Fibroblast of skin of left biceps (primary cell): Measurements from ENCODE around the gene EVI2A.
"Not testable (repeated sequence)": the region's sequence is repeated elsewhere in the genome, so short reads cannot be mapped to it uniquely, and the experiment has no call there.

Source experiments
- DNase-seq, 2 experiments: peaks; one replicate each; pipeline ENCODE4 v3.0.0-alpha.2; 2013; ENCODE audit warnings: low read depth in 2 of 2

Gene EVI2A

GRCh38 chr17:31312223-31312622, 9.2 kb downstream of the EVI2A start:
- DNase-seq = not testable (repeated sequence)

GRCh38 chr17:31311526-31311925, 9.9 kb downstream of the EVI2A start:
- DNase-seq = no peak

GRCh38 chr17:31310886-31311285, 10.5 kb downstream of the EVI2A start:
- DNase-seq = no peak

DNA sequence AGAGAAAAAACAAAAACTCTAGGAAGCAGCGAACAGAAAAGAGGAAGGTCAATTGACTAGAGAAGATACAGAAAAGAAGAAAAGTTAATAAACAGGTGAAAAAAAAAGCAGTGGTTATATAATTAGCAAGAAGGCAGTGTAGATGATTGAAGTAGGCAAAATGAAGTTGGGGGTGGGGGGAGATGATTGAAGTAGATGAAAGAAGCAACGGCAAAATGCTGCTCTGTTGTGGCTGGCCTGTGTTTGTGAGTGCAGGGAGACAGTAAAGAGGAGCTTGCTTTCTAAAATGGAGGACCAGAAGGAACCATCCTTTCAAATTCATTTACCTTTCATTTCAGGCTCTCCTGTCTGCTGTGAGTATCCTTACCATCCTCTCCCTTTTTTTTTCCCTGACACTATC, 11.2 kb downstream of the EVI2A start:
- no peak for DNase-seq

DNA sequence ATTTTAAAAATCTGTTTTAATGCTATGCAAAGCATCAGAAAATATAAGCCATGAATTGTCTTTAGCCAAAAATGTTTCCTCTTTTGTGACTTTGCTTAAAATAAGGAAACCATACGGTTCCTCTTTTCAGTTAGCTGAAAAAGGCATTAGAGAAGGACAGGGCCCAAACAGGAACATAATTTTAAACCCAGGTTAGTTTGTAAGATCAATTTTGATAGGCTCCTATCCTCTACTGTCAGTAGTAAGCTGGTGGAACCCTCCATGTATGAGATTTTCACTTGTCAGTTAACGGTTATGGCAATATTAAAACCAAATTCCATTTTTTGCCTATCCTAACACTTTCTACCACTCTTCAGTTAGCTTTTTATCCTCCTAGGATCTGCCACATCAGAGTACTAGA, 11.9 kb downstream of the EVI2A start:
- no peak for DNase-seq

- no peak for DNase-seq
Measured at GRCh38 chr17:31308372-31309334, 12.8 kb downstream of the EVI2A start.

DNA sequence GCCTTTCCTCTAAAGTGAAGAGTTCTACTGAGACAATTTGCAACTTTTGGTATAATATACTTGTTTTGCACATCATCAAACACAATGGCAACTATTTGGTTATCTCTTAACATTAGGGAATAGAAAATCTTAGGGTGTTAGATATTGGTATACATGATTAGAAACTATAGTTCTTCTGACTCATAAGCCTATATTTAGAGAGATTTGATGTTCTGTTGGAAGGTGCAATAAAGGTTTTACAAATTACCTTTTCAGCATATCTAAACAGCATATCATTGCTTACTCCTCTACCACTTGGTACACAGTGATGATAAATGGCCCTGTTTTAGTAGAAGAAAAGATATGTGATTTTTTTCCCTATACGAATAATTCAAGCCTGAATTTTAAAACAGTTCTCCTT, 13.8 kb downstream of the EVI2A start:
- no peak for DNase-seq

DNA sequence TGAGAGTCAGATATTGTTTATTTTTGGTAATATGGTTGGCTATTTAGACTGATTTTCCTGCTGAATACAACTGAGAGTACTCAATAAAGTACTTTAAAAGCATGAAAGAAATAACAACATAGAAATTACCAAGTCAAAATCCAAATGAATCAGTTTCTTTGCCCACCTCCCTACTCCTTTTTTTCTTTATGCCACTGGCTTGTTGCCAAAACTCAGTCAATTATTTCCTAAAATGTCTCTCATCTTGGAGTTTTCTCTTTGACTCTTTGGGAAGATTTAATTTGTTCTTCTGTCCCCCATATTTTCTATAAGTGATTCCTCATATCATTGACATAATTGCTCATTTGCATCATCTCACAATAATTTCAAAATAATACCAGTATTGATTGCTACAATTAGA, 21.8 kb downstream of the EVI2A start:
- DNase-seq = no peak

GRCh38 chr17:31297090-31297489, 24.3 kb downstream of the EVI2A start, which contains the start of gene OMG:
Gene OMG (minus strand): TSS chr17:31297239. CDS start chr17:31296331, 908 bp downstream.
- DNase-seq = no peak

DNA sequence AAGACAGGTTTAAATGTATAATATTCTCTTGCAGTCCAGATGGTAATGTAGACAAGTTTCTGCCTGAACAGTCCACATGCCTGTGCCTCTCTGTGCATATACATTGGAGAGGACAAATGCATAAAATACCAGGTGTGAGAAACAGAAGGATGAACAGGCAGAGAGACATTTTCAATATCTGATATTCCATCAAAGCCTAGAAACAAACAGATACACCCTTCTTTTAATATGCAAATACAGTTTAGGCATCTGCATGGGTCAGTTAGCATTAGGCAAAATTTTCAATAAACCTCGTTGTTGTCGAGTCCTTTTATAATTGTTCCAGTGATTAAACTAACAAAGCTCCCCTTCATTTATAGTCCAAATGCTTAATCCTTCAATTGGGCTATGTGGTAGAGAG, 25.3 kb downstream of the EVI2A start:
- DNase-seq = no peak

DNA sequence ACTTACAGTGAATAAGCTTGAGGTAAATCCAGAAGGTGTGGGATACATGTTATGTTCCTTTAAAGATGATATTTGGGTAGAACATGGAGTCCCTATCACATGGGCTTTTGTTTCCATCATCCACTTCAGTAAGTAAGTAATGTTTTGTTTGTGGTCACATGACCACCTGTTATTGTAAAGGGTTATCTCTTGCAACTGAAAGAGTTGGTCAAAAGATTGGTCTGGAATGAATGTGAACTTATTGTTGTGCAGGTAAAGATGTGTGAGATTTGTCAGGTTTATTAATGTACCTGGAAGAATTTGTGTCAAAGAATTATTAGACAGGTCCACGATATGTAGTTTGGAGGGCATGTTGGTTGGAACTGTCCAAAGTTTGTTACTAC, 25.9 kb downstream of the EVI2A start:
- no peak for DNase-seq

DNA sequence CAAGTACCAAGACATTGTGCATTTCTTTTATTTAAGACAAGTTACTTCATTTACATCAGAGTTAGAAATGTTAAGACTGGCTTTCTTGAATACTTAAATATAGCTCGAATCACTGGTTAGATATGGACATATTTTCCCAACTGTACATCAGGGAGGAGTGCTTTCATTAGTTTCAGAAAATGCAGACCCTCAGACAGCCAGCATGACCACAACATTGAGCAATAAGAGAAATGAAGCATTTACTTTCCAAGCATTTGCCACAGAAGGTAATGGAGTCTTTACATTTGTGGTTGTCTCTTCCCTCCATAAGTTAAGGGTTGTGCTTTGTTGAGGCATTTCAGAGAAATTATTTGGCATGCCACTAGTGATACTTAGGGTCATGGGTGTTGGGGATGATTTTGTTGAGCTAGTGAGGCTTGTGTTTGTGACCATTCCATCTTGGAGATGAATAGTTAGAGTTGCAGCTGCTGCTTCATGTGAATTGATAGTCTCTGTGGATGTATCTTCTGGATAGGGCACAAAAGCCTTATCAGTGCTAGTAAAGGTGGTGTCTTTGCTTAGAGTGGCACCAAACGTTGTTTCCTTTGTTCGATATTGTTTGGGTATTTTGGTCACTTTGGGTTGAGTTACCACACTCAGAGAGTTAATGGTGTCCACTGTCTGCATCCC, 26.5 kb downstream of the EVI2A start:
- DNase-seq = peak; percentile 60 to 64

DNA sequence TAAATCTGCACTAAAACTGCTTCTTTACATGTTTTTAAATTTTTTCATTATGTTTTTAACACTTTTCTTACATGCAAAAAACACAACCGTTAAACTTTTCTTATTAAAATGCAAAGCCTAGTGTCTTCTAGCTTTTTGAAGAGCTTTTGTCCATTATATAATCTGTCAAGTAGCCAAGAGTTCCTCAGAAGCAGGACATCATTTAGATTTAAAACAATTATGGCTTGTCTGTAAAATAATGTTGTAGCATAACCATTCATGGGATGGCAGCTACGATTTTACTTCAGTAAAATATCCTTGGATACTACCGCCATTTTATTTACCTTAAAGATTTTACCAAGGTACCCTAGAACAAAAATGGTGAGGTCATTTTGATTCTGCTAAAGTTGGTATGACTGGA, 27.2 kb downstream of the EVI2A start:
- no peak for DNase-seq

GRCh38 chr17:31293581-31293980, 27.8 kb downstream of the EVI2A start:
- DNase-seq = no peak

DNA sequence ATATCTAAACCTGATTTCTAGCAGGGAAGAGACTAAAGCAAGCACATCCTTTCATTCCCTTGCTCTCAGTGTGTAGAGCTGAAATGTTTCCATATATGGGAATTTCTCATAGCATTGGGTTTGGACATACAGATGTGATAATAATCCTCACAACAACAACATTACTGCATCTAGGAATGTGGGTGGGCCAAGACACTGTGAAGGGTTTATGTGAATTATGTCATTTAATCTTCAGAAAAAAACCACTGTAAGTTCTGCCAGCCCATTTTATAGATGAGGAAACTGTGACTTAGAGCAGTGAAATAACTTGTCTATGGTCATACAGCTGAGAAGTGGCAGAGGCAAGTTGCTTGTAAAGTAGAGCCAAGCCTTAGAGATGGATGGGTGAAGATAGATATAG, 29.6 kb downstream of the EVI2A start:
- DNase-seq = peak; percentile 29 to 36

DNA sequence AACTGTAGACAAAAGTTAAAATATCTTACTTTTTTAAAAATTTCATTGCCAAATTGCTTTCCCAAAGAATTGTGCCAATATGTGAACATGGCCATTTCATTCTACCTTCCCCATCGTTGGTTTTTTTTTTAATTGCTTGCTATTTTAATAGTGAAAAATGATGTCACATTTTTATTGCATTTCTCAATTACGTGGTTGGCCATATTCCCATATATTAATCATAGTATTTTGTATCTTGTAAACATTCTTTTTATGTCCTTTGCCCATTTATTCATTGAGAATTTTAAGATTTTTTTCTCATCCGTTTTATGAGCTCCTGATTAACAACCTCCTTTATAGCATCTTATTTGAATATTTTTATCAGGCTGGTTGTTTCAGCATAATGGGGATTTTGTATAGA, 31.6 kb downstream of the EVI2A start:
- no peak for DNase-seq

GRCh38 chr17:31287932-31288331, 33.5 kb downstream of the EVI2A start:
- not testable (repeated sequence) for DNase-seq

DNA sequence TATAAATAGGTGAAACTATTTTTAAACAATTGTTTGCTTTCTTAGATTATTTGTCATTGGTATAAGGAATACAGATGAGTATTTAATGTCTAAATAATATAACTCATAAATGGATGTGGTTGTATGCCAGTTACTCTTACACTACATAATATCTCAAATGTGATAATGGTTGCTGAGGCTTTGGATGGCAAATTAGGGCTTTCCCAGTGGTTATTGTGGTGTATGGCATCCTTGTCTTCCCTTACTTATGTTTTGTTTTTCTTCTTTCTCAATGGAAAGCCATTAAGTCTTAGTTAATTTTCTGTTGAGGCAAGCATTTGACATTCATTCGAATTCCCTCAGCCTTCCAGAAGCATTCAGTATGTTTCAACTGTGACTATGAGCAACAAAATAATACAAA, 34.8 kb downstream of the EVI2A start:
- DNase-seq = no peak

- DNase-seq = no peak
Measured at GRCh38 chr17:31283841-31284240, 37.6 kb downstream of the EVI2A start.

DNA sequence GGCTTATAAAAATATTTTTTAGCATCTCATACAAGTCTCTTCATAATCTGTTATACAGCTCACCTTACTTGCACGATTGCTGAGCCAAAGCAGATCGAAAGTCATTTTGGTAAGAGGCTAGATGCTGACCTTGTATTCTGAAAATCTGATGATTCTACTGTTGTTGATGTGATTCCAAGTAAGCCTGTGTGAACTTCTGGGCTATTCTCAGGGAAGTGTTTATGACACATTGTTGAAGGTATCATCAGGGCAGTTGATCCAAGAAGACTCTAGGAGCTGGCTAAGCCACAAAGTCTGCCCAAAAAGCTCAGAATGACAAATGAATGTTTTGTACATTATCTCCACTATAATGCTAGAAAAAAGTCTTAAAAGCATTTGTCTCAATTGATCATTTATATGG, 40.4 kb downstream of the EVI2A start:
- DNase-seq = no peak

- no peak for DNase-seq
Measured at GRCh38 chr17:31279401-31279800, 42.0 kb downstream of the EVI2A start.

DNA sequence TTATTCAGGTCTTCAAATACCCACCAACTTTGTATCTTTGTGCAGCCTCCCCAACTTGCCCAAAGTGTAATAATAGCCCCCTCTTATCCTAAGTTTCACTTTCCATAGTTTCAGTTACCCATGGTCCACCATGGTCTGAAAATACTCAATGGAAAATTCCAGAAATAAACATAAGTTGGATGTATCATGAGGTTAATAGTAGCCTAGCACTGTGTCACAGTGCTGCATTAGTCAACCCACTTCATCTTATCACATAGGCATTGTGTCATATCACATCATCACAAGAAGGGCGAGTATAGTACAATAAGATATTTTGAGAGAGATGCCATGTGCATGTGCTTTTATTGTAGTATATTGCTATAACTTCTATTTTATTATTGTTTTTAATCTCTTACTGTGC, 46.3 kb downstream of the EVI2A start:
- DNase-seq = no peak

- DNase-seq = peak; percentile 40 to 43
Measured at GRCh38 chr17:31274252-31274651, 47.2 kb downstream of the EVI2A start.
